Fibroblast of skin of left biceps (primary cell): Measurements from ENCODE around the gene C1RL.

Source experiments
- DNase-seq, 2 experiments: peaks; one replicate each; pipeline ENCODE4 v3.0.0-alpha.2; 2013; ENCODE audit warnings: low read depth in 2 of 2

The C1RL gene

GRCh38 chr12:7137908-7138307 lies 28.9 kb upstream of the C1RL start:
- no peak for DNase-seq

- DNase-seq, result no peak
Observed at GRCh38 chr12:7136676-7137075, 27.7 kb upstream of the C1RL start.

GRCh38 chr12:7136071-7136470 lies 27.1 kb upstream of the C1RL start:
- no peak for DNase-seq

- no peak for DNase-seq
Observed at GRCh38 chr12:7134396-7135166, 25.6 kb upstream of the C1RL start.

GRCh38 chr12:7131502-7131866 lies 22.5 kb upstream of the C1RL start:
- no peak for DNase-seq

- DNase-seq, result no peak
Observed at GRCh38 chr12:7130701-7131501, 21.9 kb upstream of the C1RL start.

- peak; percentile 44 for DNase-seq
Observed at GRCh38 chr12:7129872-7130691, 21.1 kb upstream of the C1RL start, which contains the start of gene CLSTN3. Gene CLSTN3 (plus strand): TSS chr12:7130371. CDS start chr12:7130649, 278 bp downstream.

- no peak for DNase-seq
Observed at GRCh38 chr12:7129287-7129871, 20.4 kb upstream of the C1RL start.

- no peak for DNase-seq
Observed at GRCh38 chr12:7128681-7129286, 19.8 kb upstream of the C1RL start, which contains the start of gene RBP5. Gene RBP5 (minus strand): TSS chr12:7128889. CDS start chr12:7128775, 114 bp downstream.

GRCh38 chr12:7127916-7128626 lies 19.1 kb upstream of the C1RL start:
- no peak for DNase-seq

- DNase-seq, result no peak
Observed at GRCh38 chr12:7125632-7126227, 16.7 kb upstream of the C1RL start.

GRCh38 chr12:7123806-7124522 lies 14.9 kb upstream of the C1RL start:
- DNase-seq, result no peak

GRCh38 chr12:7122811-7123769 lies 14.1 kb upstream of the C1RL start:
- no peak for DNase-seq

- no peak for DNase-seq
Observed at GRCh38 chr12:7121324-7121723, 12.3 kb upstream of the C1RL start.

- no peak for DNase-seq
Observed at GRCh38 chr12:7120166-7120565, 11.2 kb upstream of the C1RL start.

- no peak for DNase-seq
Observed at GRCh38 chr12:7118881-7119280, 9.9 kb upstream of the C1RL start.

- no peak for DNase-seq
Observed at GRCh38 chr12:7117670-7118069, 8.7 kb upstream of the C1RL start.

GRCh38 chr12:7116916-7117315 lies 7.9 kb upstream of the C1RL start:
- DNase-seq, result no peak
